Activated CD4-positive, alpha-beta memory T cell treated with anti-CD3 and anti-CD28 coated beads, Interleukin-2, amount 10 ng/mL, durations not matched to agents 7 days and 5 days (primary cell): ENCODE measurements around the gene ILRUN. TPM values are rescaled to one million over a fixed set of nuclear protein-coding genes. Genes with fewer than 3 reads are reported as not detected.
"Not testable (repeated sequence)": the region's sequence is repeated elsewhere in the genome, so short reads cannot be mapped to it uniquely, and the experiment has no call there.

Source experiments
- CTCF ChIA-PET: fragments of 350-600 bp; sonication (Branson Sonifier 250); formaldehyde crosslinking; loops from one replicate; lab custom pipeline; 2021; ENCODE audit warnings: antibody characterized with exemption, inconsistent platforms; lab: Charles Lee
- POLR2A ChIA-PET: fragments of 350-600 bp; sonication (Branson Sonifier 250); formaldehyde crosslinking; loops from one replicate; lab custom pipeline; 2021; ENCODE audit warnings: antibody characterized with exemption; lab: Charles Lee
- DNase-seq: peaks from one replicate; pipeline ENCODE4 v3.0.0-alpha.2; 2020
- H3K27ac Mint-ChIP-seq: one replicate; pipeline ENCODE4 v1.8.0; 2021; ENCODE audit warnings: mild to moderate bottlenecking, mixed read lengths
- H3K27me3 Mint-ChIP-seq: one replicate; pipeline ENCODE4 v1.8.0; 2021; ENCODE audit warnings: mixed read lengths
- H3K36me3 Mint-ChIP-seq: one replicate; pipeline ENCODE4 v1.8.0; 2021; ENCODE audit warnings: low read depth, mixed read lengths
- H3K4me1 Mint-ChIP-seq: one replicate; pipeline ENCODE4 v1.8.0; 2021; ENCODE audit warnings: mixed read lengths
- H3K4me3 Mint-ChIP-seq: one replicate; pipeline ENCODE4 v1.8.0; 2021; ENCODE audit warnings: mild to moderate bottlenecking, mixed read lengths
- H3K9me3 Mint-ChIP-seq: one replicate; pipeline ENCODE4 v1.8.0; 2021; ENCODE audit warnings: mixed read lengths
- total RNA-seq, 2 experiments: library from RNA; stranded (reverse); gene quantifications; one replicate each; pipeline ENCODE4 v1.2.3, GENCODE V29; 2021

The ILRUN gene
- total RNA-seq, 2 experiments from 2014 or later = 85.3 to 86.6 TPM

DNA sequence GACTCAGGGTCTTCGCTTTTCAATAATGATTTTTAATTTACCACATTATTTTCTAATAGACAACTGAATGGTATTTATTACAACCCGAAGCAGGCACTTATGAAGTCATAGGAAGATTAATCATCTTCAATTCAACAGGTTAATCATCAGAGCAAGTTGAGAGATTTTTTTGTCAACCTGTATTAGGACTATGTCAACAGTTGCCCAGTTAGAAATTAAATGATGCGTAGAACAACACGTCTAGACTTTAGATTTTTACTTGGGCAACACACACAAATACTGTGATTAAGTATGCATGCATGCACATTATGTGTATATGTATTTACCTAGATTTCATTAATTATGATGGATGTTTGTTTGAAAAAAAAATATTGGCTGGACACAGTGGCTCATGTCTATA, 4.3 kb downstream of the ILRUN start:
- Mint-ChIP-seq H3K36me3 (peaks cover 36% of the 10 kb centered on the region), H3K27me3 (no peaks in the 10 kb centered on the region), H3K4me1 (peaks cover 42% of the 10 kb centered on the region), H3K4me3 (no peak overlapping the region), H3K9me3 (no peaks in the 10 kb centered on the region), H3K27ac (no peak overlapping the region)
- DNase-seq = no peak
- ChIA-PET CTCF (no interaction called here), POLR2A (interaction anchor here (0.9 to 1.2 kb wide), 2 partner anchors 17 to 65 kb away, joined by 3 to 4 read pairs; partner anchors contain the start of gene SNRPC)

DNA sequence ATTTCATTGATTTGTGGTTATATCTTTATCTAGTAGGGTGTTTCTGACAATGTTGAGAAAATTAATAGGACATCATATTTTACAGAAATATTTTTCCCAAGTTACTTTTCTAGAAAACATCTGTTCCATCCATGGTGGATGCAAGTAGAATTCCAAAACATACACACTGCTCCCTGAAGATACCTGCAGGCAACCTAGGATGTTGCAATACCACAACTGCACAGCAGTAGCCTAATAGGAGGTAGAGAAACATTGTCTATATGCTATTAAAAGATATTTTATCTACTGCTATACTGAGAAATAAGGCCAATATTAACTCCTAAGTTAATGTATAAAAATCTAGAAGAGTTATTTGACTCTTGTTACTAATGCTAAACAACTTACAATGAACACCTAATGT, 6.8 kb downstream of the ILRUN start:
- CTCF ChIA-PET = interaction anchor here (1.0 kb wide), 1 partner anchor 52 kb away, joined by 3 read pairs; no protein-coding TSS in a partner anchor
- H3K36me3 Mint-ChIP-seq = peaks cover 29% of the 10 kb centered on the region
- H3K4me1 Mint-ChIP-seq = peaks cover 37% of the 10 kb centered on the region
- H3K9me3 Mint-ChIP-seq = no peaks in the 10 kb centered on the region
- no peak overlapping the region for H3K4me3 Mint-ChIP-seq
- no peak for DNase-seq
- H3K27ac Mint-ChIP-seq = no peak overlapping the region
- H3K27me3 Mint-ChIP-seq = no peaks in the 10 kb centered on the region
- POLR2A ChIA-PET = no interaction called here

GRCh38 chr6:34688956-34689355, 7.6 kb downstream of the ILRUN start:
- Mint-ChIP-seq H3K27ac (no peak overlapping the region), H3K4me3 (no peak overlapping the region), H3K27me3 (no peaks in the 10 kb centered on the region), H3K36me3 (peaks cover 21% of the 10 kb centered on the region), H3K4me1 (peaks cover 29% of the 10 kb centered on the region), H3K9me3 (no peaks in the 10 kb centered on the region)
- no peak for DNase-seq
- ChIA-PET CTCF (no interaction called here), POLR2A (no interaction called here)

GRCh38 chr6:34684919-34685318, 11.6 kb downstream of the ILRUN start:
- H3K9me3 Mint-ChIP-seq = no peaks in the 10 kb centered on the region
- peaks cover 16% of the 10 kb centered on the region for H3K4me1 Mint-ChIP-seq
- CTCF ChIA-PET = no interaction called here
- no peaks in the 10 kb centered on the region for H3K27me3 Mint-ChIP-seq
- peaks cover 17% of the 10 kb centered on the region for H3K36me3 Mint-ChIP-seq
- no peak overlapping the region for H3K4me3 Mint-ChIP-seq
- no peak for DNase-seq
- no peak overlapping the region for H3K27ac Mint-ChIP-seq
- POLR2A ChIA-PET = no interaction called here

DNA sequence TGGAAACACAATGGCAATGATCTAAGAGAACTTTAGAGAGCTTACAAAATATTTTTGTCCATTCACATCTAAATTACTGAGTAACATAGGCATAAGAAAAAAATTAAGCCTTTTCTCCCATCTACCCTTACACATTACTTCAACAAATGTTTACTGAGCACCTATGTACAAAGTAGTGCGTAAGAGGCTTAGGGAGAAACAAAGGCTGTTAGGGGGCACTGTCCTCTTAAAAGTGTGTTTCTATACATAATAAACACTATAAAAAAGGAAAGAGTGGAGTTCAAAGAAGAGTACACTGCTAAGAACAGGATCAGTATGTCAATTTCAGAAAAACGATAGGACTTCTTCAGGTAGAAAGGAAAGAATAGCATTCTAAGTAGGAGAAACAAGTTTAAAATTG, 12.2 kb downstream of the ILRUN start:
- no peaks in the 10 kb centered on the region for H3K27me3 Mint-ChIP-seq
- no peak overlapping the region for H3K4me3 Mint-ChIP-seq
- H3K36me3 Mint-ChIP-seq = peaks cover 17% of the 10 kb centered on the region
- CTCF ChIA-PET = no interaction called here
- POLR2A ChIA-PET = no interaction called here
- H3K4me1 Mint-ChIP-seq = peaks cover 18% of the 10 kb centered on the region
- DNase-seq = no peak
- H3K27ac Mint-ChIP-seq = no peak overlapping the region
- no peaks in the 10 kb centered on the region for H3K9me3 Mint-ChIP-seq

DNA sequence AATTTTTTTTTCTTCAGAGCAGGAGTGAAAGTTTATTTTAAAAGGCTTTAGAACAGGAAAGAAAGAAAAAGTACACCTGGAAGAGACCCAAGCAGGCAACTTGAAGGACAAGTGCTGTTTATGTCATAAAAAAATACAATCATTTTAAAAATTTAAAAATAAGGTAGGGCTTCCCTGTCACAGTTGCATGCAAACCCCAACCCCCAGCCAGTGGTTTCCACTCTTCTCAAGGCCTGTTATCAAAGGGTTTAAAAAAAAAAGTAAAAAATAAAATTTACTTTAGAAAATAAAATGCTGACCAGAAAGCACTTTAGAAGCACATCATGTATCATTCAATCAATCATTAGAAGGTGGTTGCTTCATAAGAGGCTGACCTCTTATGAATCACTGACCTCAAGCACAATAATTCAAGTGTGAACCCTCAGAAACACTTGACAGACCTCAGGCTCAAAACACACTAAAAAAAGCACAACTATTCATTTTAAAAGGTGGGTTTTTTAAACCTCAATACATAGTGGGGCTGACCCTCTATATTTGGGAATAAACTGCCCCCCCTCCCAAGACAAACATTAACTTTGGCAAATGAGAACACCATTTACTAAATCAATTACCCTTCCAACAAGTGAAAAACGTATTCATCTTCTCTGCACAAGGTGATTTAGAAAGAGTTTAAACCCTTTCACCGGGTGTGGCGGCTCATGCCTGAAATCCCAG, 15.6 kb downstream of the ILRUN start:
- no peaks in the 10 kb centered on the region for H3K9me3 Mint-ChIP-seq
- no peak overlapping the region for H3K4me3 Mint-ChIP-seq
- no peak overlapping the region for H3K27ac Mint-ChIP-seq
- H3K27me3 Mint-ChIP-seq = no peaks in the 10 kb centered on the region
- H3K4me1 Mint-ChIP-seq = peaks cover 12% of the 10 kb centered on the region
- no peaks in the 10 kb centered on the region for H3K36me3 Mint-ChIP-seq
- ChIA-PET CTCF (interaction anchor here (0.8 kb wide), 1 partner anchor 9 kb away, joined by 3 read pairs; no protein-coding TSS in a partner anchor), POLR2A (interaction anchor here (1.8 to 2.6 kb wide), 2 partner anchors 8 to 15 kb away, joined by 7 to 9 read pairs; partner anchors contain the start of gene ILRUN)
- DNase-seq = no peak

DNA sequence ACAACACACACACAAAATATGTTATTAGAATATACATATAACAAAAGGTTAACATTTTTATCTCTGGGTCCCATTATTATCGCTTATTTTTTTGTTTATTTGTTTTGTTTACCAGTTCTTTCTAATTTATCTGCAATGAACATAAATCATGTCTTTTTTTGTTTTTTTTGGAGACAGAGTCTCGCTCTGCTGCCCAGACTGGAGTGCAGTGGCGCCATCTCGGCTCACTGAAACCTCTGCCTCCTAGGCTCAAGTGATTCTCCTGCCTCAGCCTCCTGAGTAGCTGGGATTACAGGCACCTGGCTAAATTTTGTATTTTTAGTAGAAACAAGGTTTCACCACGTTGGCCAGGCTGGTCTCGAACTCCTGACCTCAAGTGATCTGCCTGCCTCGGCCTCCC, 16.3 kb downstream of the ILRUN start:
- DNase-seq, H3K27ac Mint-ChIP-seq, H3K9me3 Mint-ChIP-seq, POLR2A ChIA-PET, H3K4me3 Mint-ChIP-seq, CTCF ChIA-PET, H3K36me3 Mint-ChIP-seq, H3K27me3 Mint-ChIP-seq: not testable (repeated sequence)
- H3K4me1 Mint-ChIP-seq = peaks cover 15% of the 10 kb centered on the region

GRCh38 chr6:34679552-34680253, 16.9 kb downstream of the ILRUN start:
- POLR2A ChIA-PET = no interaction called here
- Mint-ChIP-seq H3K36me3 (no peaks in the 10 kb centered on the region), H3K4me1 (peaks cover 17% of the 10 kb centered on the region), H3K27ac (no peak overlapping the region), H3K4me3 (no peak overlapping the region), H3K27me3 (no peaks in the 10 kb centered on the region), H3K9me3 (no peaks in the 10 kb centered on the region)
- DNase-seq = no peak
- CTCF ChIA-PET = no interaction called here

GRCh38 chr6:34676140-34676539, 20.4 kb downstream of the ILRUN start:
- Mint-ChIP-seq H3K4me1 (peaks cover 48% of the 10 kb centered on the region), H3K4me3 (no peak overlapping the region), H3K36me3 (peaks cover 3% of the 10 kb centered on the region), H3K9me3 (no peaks in the 10 kb centered on the region), H3K27me3 (no peaks in the 10 kb centered on the region), H3K27ac (no peak overlapping the region)
- DNase-seq = no peak
- CTCF ChIA-PET = interaction anchor here (0.7 to 5.3 kb wide), 3 partner anchors 20 to 80 kb away, joined by 3 to 46 read pairs (median 9); partner anchors contain the start of genes ILRUN and SNRPC
- POLR2A ChIA-PET = interaction anchor here (0.9 to 6.4 kb wide), 5 partner anchors 11 to 212 kb away, joined by 3 to 66 read pairs (median 4); partner anchors contain the start of genes ILRUN and TAF11

DNA sequence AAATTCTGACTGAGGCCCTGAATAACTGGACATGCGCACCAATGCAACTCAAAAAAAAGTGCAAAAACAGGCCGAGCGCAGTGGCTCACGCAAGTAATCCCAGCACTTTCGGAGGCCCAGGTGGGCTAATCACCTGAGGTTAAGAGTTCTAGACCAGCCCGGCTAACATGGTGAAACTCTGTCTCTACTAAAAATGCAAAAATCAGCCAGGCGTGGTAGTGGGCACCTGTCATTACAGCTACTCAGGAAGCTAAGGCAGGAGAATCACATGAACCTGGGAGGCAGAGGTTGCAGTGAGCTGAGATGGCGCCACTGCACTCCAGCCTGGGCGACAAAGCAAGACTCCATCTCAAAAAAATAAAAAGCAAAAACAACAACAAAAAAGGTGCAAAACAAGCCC, 21.6 kb downstream of the ILRUN start:
- POLR2A ChIA-PET = interaction anchor here (1.0 to 7.3 kb wide), 7 partner anchors 11 to 213 kb away, joined by 3 to 191 read pairs (median 4); partner anchors contain the start of genes ILRUN and TAF11
- Mint-ChIP-seq H3K27ac (peak overlapping the region; percentile 3), H3K4me1 (peaks cover 54% of the 10 kb centered on the region)
- not testable (repeated sequence) for H3K27me3 Mint-ChIP-seq, H3K36me3 Mint-ChIP-seq, DNase-seq, H3K9me3 Mint-ChIP-seq, H3K4me3 Mint-ChIP-seq
- CTCF ChIA-PET = interaction anchor here (2.3 to 5.3 kb wide), 2 partner anchors 19 to 82 kb away, joined by 9 to 46 read pairs; partner anchors contain the start of gene SNRPC

GRCh38 chr6:34674268-34674639, 22.3 kb downstream of the ILRUN start:
- no peak for DNase-seq
- Mint-ChIP-seq H3K27ac (peak overlapping the region; percentile 98), H3K27me3 (no peaks in the 10 kb centered on the region), H3K9me3 (no peaks in the 10 kb centered on the region), H3K4me3 (no peak overlapping the region), H3K4me1 (peaks cover 55% of the 10 kb centered on the region), H3K36me3 (peaks cover 6% of the 10 kb centered on the region)
- POLR2A ChIA-PET = interaction anchor here (1.0 to 7.3 kb wide), 8 partner anchors 10 to 118 kb away, joined by 3 to 191 read pairs (median 16); partner anchors contain the start of genes BLTP3A, ILRUN and SNRPC
- CTCF ChIA-PET = interaction anchor here (0.6 to 5.3 kb wide), 5 partner anchors 18 to 214 kb away, joined by 3 to 46 read pairs (median 9); partner anchors contain the start of genes ILRUN and SNRPC

DNA sequence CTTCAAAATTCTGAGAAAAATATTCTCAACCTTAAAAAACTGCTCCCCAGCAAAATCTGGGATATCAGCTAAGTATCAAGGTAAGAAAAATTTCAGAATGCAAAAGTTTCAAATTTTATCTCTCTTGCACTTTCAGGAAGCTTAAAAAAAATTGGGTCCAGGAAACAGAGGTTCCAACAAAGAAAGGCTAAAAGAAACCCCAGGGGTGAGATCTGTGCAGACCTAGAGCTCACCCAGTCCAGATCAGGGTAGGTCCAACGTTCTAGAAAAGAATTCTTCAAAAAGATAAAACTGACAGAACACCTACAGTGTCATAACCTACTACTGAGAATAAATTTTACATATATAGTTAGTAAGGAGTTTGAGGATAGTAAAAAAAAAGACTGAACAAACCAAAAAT, 23.5 kb downstream of the ILRUN start:
- peak overlapping the region; percentile 98 for H3K27ac Mint-ChIP-seq
- peak overlapping the region; percentile 75 for H3K4me3 Mint-ChIP-seq
- no peaks in the 10 kb centered on the region for H3K9me3 Mint-ChIP-seq
- H3K27me3 Mint-ChIP-seq = no peaks in the 10 kb centered on the region
- POLR2A ChIA-PET = interaction anchor here (0.6 to 7.3 kb wide), 16 partner anchors 9 to 1355 kb away, joined by 3 to 191 read pairs (median 4); partner anchors contain the start of genes BLTP3A, ILRUN, RPS10 and SCUBE3
- DNase-seq = no peak
- peaks cover 58% of the 10 kb centered on the region for H3K4me1 Mint-ChIP-seq
- H3K36me3 Mint-ChIP-seq = peaks cover 9% of the 10 kb centered on the region
- CTCF ChIA-PET = interaction anchor here (0.8 to 5.3 kb wide), 6 partner anchors 9 to 215 kb away, joined by 3 to 46 read pairs (median 8); partner anchors contain the start of genes ILRUN, SNRPC and TAF11
